Thoracic aorta (tissue), 2 donors: ENCODE data around the gene KRTAP10-8. TPM values are rescaled to one million over a fixed set of nuclear protein-coding genes. Genes with fewer than 3 reads are reported as not detected.
"Not testable (repeated sequence)": the region's sequence is repeated elsewhere in the genome, so short reads cannot be mapped to it uniquely, and the experiment has no call there.

Experiments
- ATAC-seq: fragments of 150-250 bp; one replicate; pipeline ENCODE4 v1.8.0; 2017; ENCODE audit warnings: low read depth; ENCODE audit not compliant: insufficient number of reproducible peaks, low FRiP score
- DNase-seq: peaks from one replicate; pipeline ENCODE4 v3.0.0-alpha.2; 2020; ENCODE audit warnings: low spot score
- H3K27ac ChIP-seq, 2 donors: fragments of 200-600 bp; sonication (generic); 1 replicate in 1 of 2; 2 replicates in 1 of 2; pipeline ENCODE4 v1.5.1; 2016; ENCODE audit warnings: mild to moderate bottlenecking in 2 of 2, moderate library complexity in 2 of 2
- H3K27me3 ChIP-seq: fragments of 200-600 bp; sonication (generic); replicated peaks from 2 replicates; pipeline ENCODE4 v1.6.0; 2016; ENCODE audit warnings: mild to moderate bottlenecking; ENCODE audit not compliant: insufficient read depth
- H3K36me3 ChIP-seq: fragments of 200-600 bp; sonication (generic); one replicate; pipeline ENCODE4 v1.5.1; 2016
- H3K4me1 ChIP-seq, 2 donors: fragments of 200-600 bp; sonication (generic); 1 replicate in 1 of 2; 2 replicates in 1 of 2; pipeline versions ENCODE4 v1.5.1 to v1.6.0; 2016; ENCODE audit warnings: low read depth in 2 of 2, mild to moderate bottlenecking in 1 of 2; ENCODE audit not compliant: control insufficient read depth in 1 of 2
- H3K4me3 ChIP-seq: fragments of 200-600 bp; sonication (generic); 2 replicates; pipeline ENCODE4 v1.5.1; 2016; ENCODE audit warnings: mild to moderate bottlenecking
- H3K9me3 ChIP-seq: fragments of 200-600 bp; sonication (generic); 2 replicates; pipeline ENCODE4 v1.5.1; 2016
- CTCF ChIP-seq: fragments of 200-600 bp; sonication (generic); IDR thresholded peaks from one replicate; pipeline ENCODE4 v1.5.1; 2019; ENCODE audit warnings: antibody characterized with exemption
- total RNA-seq, 2 donors: library from RNA; depleted of rRNA; stranded (reverse); fragments of >200 nt; gene quantifications; one replicate each; pipeline versions ENCODE4 v1.1.0 to v1.2.3, GENCODE V29; 2016

KRTAP10-8 gene
- total RNA-seq, 2 donors from 2014 or later = not detected

- no peaks in the 10 kb centered on the region for H3K4me1 ChIP-seq
- DNase-seq (no peak), ATAC-seq (no peak)
- no peak for TF ChIP-seq CTCF
- peaks cover 2% of the 10 kb centered on the region for H3K9me3 ChIP-seq
- no peaks in the 10 kb centered on the region for H3K36me3 ChIP-seq
- no peak overlapping the region for H3K4me3 ChIP-seq
- no peak overlapping the region for H3K27ac ChIP-seq
- H3K27me3 ChIP-seq = no peaks in the 10 kb centered on the region
These were observed 8.6 kb upstream of the KRTAP10-8 start for GRCh38 chr21:44603109-44603875.

- no peaks in the 10 kb centered on the region for H3K36me3 ChIP-seq
- no peak overlapping the region for H3K27ac ChIP-seq
- no peak overlapping the region for H3K4me3 ChIP-seq
- no peaks in the 10 kb centered on the region for H3K4me1 ChIP-seq
- H3K27me3 ChIP-seq = no peaks in the 10 kb centered on the region
- TF ChIP-seq CTCF = no peak
- H3K9me3 ChIP-seq = peaks cover 2% of the 10 kb centered on the region
- ATAC-seq (no peak), DNase-seq (no peak)
These were observed 8.0 kb upstream of the KRTAP10-8 start for GRCh38 chr21:44603911-44604310.

GRCh38 chr21:44606495-44606894, 5.4 kb upstream of the KRTAP10-8 start:
- DNase-seq (no peak), ATAC-seq (no peak)
- Histone ChIP-seq H3K27me3 (no peaks in the 10 kb centered on the region), H3K36me3 (no peaks in the 10 kb centered on the region), H3K4me3 (no peak overlapping the region), H3K27ac (no peak overlapping the region), H3K9me3 (peaks cover 9% of the 10 kb centered on the region), H3K4me1 (no peaks in the 10 kb centered on the region)
- no peak for TF ChIP-seq CTCF

- no peak overlapping the region for H3K27ac ChIP-seq
- peaks cover 8% of the 10 kb centered on the region for H3K9me3 ChIP-seq
- ATAC-seq (no peak), DNase-seq (no peak)
- no peak overlapping the region for H3K4me3 ChIP-seq
- no peaks in the 10 kb centered on the region for H3K27me3 ChIP-seq
- H3K36me3 ChIP-seq = no peaks in the 10 kb centered on the region
- TF ChIP-seq CTCF = no peak
- H3K4me1 ChIP-seq = no peaks in the 10 kb centered on the region
These were observed 2.7 kb upstream of the KRTAP10-8 start for GRCh38 chr21:44609193-44609592.

- not testable (repeated sequence) for DNase-seq, H3K27me3 ChIP-seq, H3K4me1 ChIP-seq, ATAC-seq, H3K9me3 ChIP-seq, H3K36me3 ChIP-seq, H3K4me3 ChIP-seq, H3K27ac ChIP-seq
These were observed 1.6 kb upstream of the KRTAP10-8 start for GRCh38 chr21:44610157-44610843.
